Measurements from ENCODE around the gene ARSK.

ARSK gene

DNA sequence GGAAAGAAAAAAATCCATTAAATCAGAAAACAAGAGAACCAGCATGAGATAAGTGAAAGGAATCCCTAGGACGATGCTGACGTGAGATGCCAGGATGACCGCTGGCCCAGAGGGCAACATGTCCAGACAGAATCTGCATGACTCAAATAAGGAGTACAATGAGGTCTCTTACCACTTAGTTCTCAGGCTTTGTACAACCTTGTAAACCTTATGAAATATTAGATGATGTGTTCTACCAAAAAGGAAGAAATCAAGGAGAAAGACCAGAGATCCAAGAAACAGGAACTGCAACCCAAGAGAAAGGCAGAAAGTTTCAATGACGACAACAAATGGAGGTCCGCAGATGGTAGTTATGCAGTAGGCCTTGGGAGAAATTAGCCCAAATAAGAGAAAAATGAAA, 62.2 kb downstream of the ARSK start:
- TF ChIP-seq, protein P1, sequence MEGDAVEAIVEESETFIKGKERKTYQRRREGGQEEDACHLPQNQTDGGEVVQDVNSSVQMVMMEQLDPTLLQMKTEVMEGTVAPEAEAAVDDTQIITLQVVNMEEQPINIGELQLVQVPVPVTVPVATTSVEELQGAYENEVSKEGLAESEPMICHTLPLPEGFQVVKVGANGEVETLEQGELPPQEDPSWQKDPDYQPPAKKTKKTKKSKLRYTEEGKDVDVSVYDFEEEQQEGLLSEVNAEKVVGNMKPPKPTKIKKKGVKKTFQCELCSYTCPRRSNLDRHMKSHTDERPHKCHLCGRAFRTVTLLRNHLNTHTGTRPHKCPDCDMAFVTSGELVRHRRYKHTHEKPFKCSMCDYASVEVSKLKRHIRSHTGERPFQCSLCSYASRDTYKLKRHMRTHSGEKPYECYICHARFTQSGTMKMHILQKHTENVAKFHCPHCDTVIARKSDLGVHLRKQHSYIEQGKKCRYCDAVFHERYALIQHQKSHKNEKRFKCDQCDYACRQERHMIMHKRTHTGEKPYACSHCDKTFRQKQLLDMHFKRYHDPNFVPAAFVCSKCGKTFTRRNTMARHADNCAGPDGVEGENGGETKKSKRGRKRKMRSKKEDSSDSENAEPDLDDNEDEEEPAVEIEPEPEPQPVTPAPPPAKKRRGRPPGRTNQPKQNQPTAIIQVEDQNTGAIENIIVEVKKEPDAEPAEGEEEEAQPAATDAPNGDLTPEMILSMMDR (IDR thresholded peaks at IDR 0.05; ENCODE audit: low read length) = no peak
- TF ChIP-seq EZH2 (IDR thresholded peaks at IDR 0.05; ENCODE audit: borderline replicate concordance, low read length) = no peak
- H3K9me3 ChIP-seq (ENCODE audit: low read length) = 0 out of 2 replicates have a peak, but pooled peaks cover 2% of the 10 kb centered on the region
- H3K36me3 ChIP-seq (ENCODE audit: insufficient read depth, low read length) = no peaks in the 10 kb centered on the region
- H3K27me3 ChIP-seq (ENCODE audit: insufficient read depth, low read length) = 0 out of 2 replicates have a peak, but pooled peaks cover 2% of the 10 kb centered on the region
- H3K27ac ChIP-seq (ENCODE audit: low read depth, low read length, poor library complexity, severe bottlenecking) = no peak overlapping the region
- peaks cover 19% of the 10 kb centered on the region for H3K4me1 ChIP-seq (ENCODE audit: insufficient read depth, low read length, severe bottlenecking)
- H4K20me1 ChIP-seq (ENCODE audit: insufficient read depth, low read length) = no peaks in the 10 kb centered on the region
- no peak overlapping the region for H3K4me2 ChIP-seq (ENCODE audit: low read length)
- no peaks in the 10 kb centered on the region for H3K79me2 ChIP-seq (ENCODE audit: insufficient read depth, low read length)
- H3F3A ChIP-seq (ENCODE audit: insufficient read depth, low read length) = peaks cover 4% of the 10 kb centered on the region; the same call in 1 of the 2 replicates
- H2AFZ ChIP-seq (ENCODE audit: low read length) = no peak overlapping the region
- no peaks in the 10 kb centered on the region for H3K9me2 ChIP-seq (ENCODE audit: low read depth, low read length)
- H3K9ac ChIP-seq (ENCODE audit: low read length) = no peak overlapping the region
- H3K4me3 ChIP-seq (ENCODE audit: low read depth, low read length, poor library complexity, severe bottlenecking) = no peak overlapping the region

DNA sequence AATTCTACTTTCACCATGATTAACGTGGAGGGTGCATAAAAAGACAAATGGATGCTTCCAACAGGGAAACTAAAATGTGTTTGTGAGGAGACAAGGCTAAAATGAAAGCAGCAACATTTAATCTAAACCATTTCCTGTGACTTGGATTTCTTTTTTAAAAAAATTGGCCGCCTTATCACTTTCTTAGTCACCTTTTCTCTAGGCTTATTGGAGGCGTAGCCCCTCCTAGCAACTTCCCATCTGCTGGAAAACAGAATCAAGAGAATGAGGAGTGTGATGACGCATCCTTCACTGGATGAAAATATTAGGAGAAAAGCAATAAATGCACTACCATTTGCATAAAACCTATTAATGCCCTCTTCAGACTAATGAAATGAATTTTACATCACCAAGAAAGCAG, 64.2 kb downstream of the ARSK start:
- H3K9me2 ChIP-seq (ENCODE audit: low read depth, low read length) = no peaks in the 10 kb centered on the region
- no peak overlapping the region for H3K4me3 ChIP-seq (ENCODE audit: low read depth, low read length, poor library complexity, severe bottlenecking)
- H3F3A ChIP-seq (ENCODE audit: insufficient read depth, low read length) = peaks cover 4% of the 10 kb centered on the region; the same call in 1 of the 2 replicates
- TF ChIP-seq, protein P1 (IDR thresholded peaks at IDR 0.05; ENCODE audit: low read length) = no peak
- no peaks in the 10 kb centered on the region for H3K36me3 ChIP-seq (ENCODE audit: insufficient read depth, low read length)
- H2AFZ ChIP-seq (ENCODE audit: low read length) = no peak overlapping the region
- H3K27me3 ChIP-seq (ENCODE audit: insufficient read depth, low read length) = 0 out of 2 replicates have a peak, but pooled peaks cover 2% of the 10 kb centered on the region
- H3K4me1 ChIP-seq (ENCODE audit: insufficient read depth, low read length, severe bottlenecking) = peaks cover 20% of the 10 kb centered on the region
- 0 out of 2 replicates have a peak overlapping the region, but pooled peaks have one; percentile 90 for H3K4me2 ChIP-seq (ENCODE audit: low read length)
- no peak overlapping the region for H3K27ac ChIP-seq (ENCODE audit: low read depth, low read length, poor library complexity, severe bottlenecking)
- no peaks in the 10 kb centered on the region for H3K79me2 ChIP-seq (ENCODE audit: insufficient read depth, low read length)
- no peaks in the 10 kb centered on the region for H3K9me3 ChIP-seq (ENCODE audit: low read length)
- no peaks in the 10 kb centered on the region for H4K20me1 ChIP-seq (ENCODE audit: insufficient read depth, low read length)
- H3K9ac ChIP-seq (ENCODE audit: low read length) = no peak overlapping the region

DNA sequence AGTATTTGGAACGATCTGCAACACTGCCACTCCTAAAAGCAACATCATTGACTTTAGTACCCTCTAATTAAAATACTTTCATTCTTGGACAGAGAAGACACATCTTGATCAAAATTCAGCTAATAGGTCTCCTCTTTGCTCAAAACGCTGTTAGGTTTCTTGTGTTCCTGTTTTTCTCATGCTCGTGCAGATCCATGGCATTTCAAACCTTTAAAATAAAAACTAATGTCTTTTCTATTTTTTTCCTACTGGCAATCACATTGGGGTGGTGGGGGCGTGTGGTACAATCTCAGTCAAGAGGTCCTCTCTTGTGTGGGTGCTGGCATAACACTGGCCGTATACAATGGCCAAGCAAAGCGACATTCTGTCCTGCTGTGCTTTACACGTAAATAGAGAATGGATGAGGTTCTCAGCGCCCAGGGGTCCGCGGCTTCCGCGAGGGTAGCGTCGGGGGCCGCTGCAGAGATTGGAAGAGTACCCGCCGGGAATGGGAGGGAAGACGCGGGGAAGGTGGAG, 64.7 kb downstream of the ARSK start:
- no peaks in the 10 kb centered on the region for H3K9me3 ChIP-seq (ENCODE audit: low read length)
- H3K36me3 ChIP-seq (ENCODE audit: insufficient read depth, low read length) = no peaks in the 10 kb centered on the region
- H2AFZ ChIP-seq (ENCODE audit: low read length) = no peak overlapping the region
- no peak overlapping the region for H3K27ac ChIP-seq (ENCODE audit: low read depth, low read length, poor library complexity, severe bottlenecking)
- no peak overlapping the region; the same call in 1 of the 2 replicates for H3K9ac ChIP-seq (ENCODE audit: low read length)
- H3K4me3 ChIP-seq (ENCODE audit: low read depth, low read length, poor library complexity, severe bottlenecking) = peak overlapping the region; percentile 64
- TF ChIP-seq, protein P1 (IDR thresholded peaks at IDR 0.05; ENCODE audit: low read length) = no peak
- no peak for TF ChIP-seq EZH2 (IDR thresholded peaks at IDR 0.05; ENCODE audit: borderline replicate concordance, low read length)
- no peaks in the 10 kb centered on the region for H3K9me2 ChIP-seq (ENCODE audit: low read depth, low read length)
- no peaks in the 10 kb centered on the region for H3K79me2 ChIP-seq (ENCODE audit: insufficient read depth, low read length)
- H3K4me1 ChIP-seq (ENCODE audit: insufficient read depth, low read length, severe bottlenecking) = peaks cover 20% of the 10 kb centered on the region
- peak overlapping the region; percentile 90 for H3K4me2 ChIP-seq (ENCODE audit: low read length)
- H3K27me3 ChIP-seq (ENCODE audit: insufficient read depth, low read length) = 0 out of 2 replicates have a peak, but pooled peaks cover 2% of the 10 kb centered on the region
- peaks cover 4% of the 10 kb centered on the region; the same call in 1 of the 2 replicates for H3F3A ChIP-seq (ENCODE audit: insufficient read depth, low read length)
- H4K20me1 ChIP-seq (ENCODE audit: insufficient read depth, low read length) = no peaks in the 10 kb centered on the region

All from OCI-LY1 (cell line).